AG04449 (cell line): ENCODE measurements around the gene SNRPF.

Experiments used
- CTCF ChIA-PET: fragments of 350-600 bp; formaldehyde crosslinking; extraction: SDS; loops from one replicate; lab custom pipeline; 2021; ENCODE audit warnings: antibody characterized with exemption; lab: Yijun Ruan, JAX
- POLR2A ChIA-PET: fragments of 400-600, 350-600 bp; formaldehyde crosslinking; extraction: SDS; loops from one replicate; lab custom pipeline; 2020; ENCODE audit warnings: antibody characterized with exemption, inconsistent platforms; lab: Yijun Ruan, JAX
- DNase-seq: peaks from one replicate; pipeline ENCODE4 v3.0.0-alpha.2; 2010; ENCODE audit warnings: low read depth, low spot score
- H3K4me3 ChIP-seq: 2 replicates; pipeline ENCODE4 v1.5.1; 2011; ENCODE audit warnings: low read depth, mild to moderate bottlenecking, control low read depth, low read length
- TF ChIP-seq, protein P1 (sequence below): IDR thresholded peaks from one replicate; pipeline ENCODE4 v1.5.1; 2011; ENCODE audit warnings: mild to moderate bottlenecking, moderate library complexity, low read length, control low read depth, inconsistent platforms; ENCODE audit not compliant: insufficient read depth; ENCODE audit errors: missing control alignments

Gene SNRPF

DNA sequence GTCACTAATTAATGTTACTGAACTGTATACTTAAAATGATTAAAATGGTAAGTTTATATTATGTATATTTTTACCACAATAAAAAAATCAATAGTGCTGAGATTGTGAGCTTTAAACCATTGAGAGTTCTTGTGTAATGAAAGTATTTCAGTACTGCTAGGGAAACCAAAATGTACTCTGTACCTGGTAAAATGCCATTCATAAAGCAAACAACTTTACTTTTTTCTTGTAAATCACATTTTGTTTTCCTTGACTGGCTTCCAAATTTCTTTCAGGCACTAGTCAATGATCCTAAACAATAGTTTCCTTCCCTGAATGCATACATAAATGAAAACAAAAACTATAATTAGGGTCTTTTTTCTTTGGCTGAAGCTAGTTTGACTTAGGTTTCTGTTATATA lies 29.4 kb upstream of the SNRPF start:
- no peak for DNase-seq
- TF ChIP-seq, protein P1, sequence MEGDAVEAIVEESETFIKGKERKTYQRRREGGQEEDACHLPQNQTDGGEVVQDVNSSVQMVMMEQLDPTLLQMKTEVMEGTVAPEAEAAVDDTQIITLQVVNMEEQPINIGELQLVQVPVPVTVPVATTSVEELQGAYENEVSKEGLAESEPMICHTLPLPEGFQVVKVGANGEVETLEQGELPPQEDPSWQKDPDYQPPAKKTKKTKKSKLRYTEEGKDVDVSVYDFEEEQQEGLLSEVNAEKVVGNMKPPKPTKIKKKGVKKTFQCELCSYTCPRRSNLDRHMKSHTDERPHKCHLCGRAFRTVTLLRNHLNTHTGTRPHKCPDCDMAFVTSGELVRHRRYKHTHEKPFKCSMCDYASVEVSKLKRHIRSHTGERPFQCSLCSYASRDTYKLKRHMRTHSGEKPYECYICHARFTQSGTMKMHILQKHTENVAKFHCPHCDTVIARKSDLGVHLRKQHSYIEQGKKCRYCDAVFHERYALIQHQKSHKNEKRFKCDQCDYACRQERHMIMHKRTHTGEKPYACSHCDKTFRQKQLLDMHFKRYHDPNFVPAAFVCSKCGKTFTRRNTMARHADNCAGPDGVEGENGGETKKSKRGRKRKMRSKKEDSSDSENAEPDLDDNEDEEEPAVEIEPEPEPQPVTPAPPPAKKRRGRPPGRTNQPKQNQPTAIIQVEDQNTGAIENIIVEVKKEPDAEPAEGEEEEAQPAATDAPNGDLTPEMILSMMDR: no peak
- ChIA-PET POLR2A (no interaction called here), CTCF (interaction anchor here (1.8 to 6.7 kb wide), 3 partner anchors 9 to 19 kb away, joined by 8 to 30 read pairs (median 12); no protein-coding TSS in a partner anchor)
- no peak overlapping the region for H3K4me3 ChIP-seq

- POLR2A ChIA-PET: no interaction called here
Measured at GRCh38 chr12:95830335-95831089, 28.2 kb upstream of the SNRPF start.

DNA sequence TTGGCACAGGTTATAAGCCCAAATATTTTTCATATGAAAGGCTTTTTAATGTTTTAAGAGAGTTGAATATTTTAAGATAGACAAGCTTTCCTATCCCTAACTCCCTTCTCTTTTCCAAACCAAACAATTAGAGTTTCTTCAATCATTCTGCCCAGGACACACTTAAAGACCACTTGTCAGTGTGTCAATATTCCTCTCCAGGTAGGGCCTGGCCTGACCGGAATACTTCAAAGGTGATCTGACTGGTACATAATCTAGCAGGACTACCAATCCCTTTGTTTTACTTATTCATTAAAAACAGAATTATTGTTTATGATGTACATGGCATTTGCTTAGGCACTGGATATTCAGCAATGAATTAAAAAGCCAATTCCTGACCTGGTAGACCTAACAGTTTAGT lies 24.2 kb upstream of the SNRPF start:
- TF ChIP-seq, protein P1: no peak
- DNase-seq: no peak
- CTCF ChIA-PET: interaction anchor here (1.7 kb wide), 1 partner anchor 18 kb away, joined by 4 read pairs; no protein-coding TSS in a partner anchor
- POLR2A ChIA-PET: no interaction called here
- H3K4me3 ChIP-seq: no peak overlapping the region

More at GRCh38 chr12:95830335-95831089, 28.2 kb upstream of the SNRPF start:
- DNase-seq: no peak
- TF ChIP-seq, protein P1: no peak
- H3K4me3 ChIP-seq: no peak overlapping the region
- CTCF ChIA-PET: interaction anchor here (1.1 to 6.7 kb wide), 3 partner anchors 10 to 685 kb away, joined by 3 to 30 read pairs (median 8); no protein-coding TSS in a partner anchor

DNA sequence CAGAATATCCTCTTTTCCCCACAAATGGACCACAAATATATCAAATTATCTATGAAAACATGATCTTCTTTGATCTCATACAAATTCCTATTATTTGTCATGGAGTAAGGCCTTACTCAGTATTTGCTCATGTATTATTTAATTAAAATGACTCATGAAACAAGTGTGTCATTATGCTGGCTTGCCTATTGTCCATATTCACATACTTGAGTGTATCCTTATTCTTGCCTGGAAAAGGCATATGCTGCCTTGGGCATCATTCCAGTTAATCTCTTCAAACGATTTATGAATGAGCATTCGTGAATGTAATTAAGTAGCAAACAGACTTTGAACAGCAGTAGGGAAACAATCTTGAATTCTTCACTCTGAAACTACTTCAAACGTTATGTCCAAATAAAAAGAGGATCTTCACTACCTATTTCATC lies 22.6 kb upstream of the SNRPF start:
- TF ChIP-seq, protein P1: no peak
- DNase-seq: no peak
- POLR2A ChIA-PET: no interaction called here
- no peak overlapping the region for H3K4me3 ChIP-seq
- CTCF ChIA-PET: interaction anchor here (1.2 to 1.8 kb wide), 4 partner anchors 10 to 681 kb away, joined by 3 to 4 read pairs (median 3); no protein-coding TSS in a partner anchor

DNA sequence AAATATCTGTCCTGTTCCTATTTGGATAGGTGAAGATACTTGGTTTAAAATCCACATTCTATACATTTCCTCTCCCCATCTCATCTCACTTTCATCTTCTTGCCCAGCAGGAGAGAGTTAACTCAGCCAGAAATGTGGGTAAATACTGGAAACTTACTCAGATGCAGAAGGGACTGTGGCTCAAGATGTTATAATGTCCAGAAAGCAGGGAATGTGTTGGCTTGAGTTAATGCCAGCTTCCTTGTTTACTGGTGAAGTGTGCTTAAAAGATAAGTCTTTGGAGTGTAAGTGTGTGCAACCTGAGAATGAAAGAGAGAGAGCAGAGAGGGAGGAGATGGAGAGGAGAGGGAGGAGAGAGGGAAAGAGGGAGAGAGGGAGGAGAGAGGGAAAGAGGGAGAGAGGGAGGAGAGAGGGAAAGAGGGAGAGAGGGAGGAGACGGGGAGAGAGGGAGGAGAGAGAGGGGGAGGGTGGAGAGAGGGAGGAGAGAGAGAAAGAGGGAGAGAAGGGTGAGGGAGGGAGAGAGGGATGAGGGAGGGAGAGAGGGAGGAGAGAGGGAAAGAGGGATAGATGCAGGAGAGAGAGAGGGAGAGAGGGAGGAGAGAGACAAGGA lies 22.0 kb upstream of the SNRPF start:
- H3K4me3 ChIP-seq: peak overlapping the region; percentile 8; the same call in 1 of the 2 replicates
- ChIA-PET POLR2A (no interaction called here), CTCF (interaction anchor here (1.2 to 1.8 kb wide), 3 partner anchors 11 to 254 kb away, joined by 3 to 4 read pairs (median 3); no protein-coding TSS in a partner anchor)
- no peak for DNase-seq
- TF ChIP-seq, protein P1: no peak
